ENCODE data around the gene GSAP. TPM values are rescaled to one million over a fixed set of nuclear protein-coding genes. Genes with fewer than 3 reads are reported as not detected.
A peak's percentile ranks its signal among the peaks of the same experiment; 100 is the strongest.
"Not testable (repeated sequence)": the region's sequence is repeated elsewhere in the genome, so short reads cannot be mapped to it uniquely, and the experiment has no call there.

GSAP gene, protein sequence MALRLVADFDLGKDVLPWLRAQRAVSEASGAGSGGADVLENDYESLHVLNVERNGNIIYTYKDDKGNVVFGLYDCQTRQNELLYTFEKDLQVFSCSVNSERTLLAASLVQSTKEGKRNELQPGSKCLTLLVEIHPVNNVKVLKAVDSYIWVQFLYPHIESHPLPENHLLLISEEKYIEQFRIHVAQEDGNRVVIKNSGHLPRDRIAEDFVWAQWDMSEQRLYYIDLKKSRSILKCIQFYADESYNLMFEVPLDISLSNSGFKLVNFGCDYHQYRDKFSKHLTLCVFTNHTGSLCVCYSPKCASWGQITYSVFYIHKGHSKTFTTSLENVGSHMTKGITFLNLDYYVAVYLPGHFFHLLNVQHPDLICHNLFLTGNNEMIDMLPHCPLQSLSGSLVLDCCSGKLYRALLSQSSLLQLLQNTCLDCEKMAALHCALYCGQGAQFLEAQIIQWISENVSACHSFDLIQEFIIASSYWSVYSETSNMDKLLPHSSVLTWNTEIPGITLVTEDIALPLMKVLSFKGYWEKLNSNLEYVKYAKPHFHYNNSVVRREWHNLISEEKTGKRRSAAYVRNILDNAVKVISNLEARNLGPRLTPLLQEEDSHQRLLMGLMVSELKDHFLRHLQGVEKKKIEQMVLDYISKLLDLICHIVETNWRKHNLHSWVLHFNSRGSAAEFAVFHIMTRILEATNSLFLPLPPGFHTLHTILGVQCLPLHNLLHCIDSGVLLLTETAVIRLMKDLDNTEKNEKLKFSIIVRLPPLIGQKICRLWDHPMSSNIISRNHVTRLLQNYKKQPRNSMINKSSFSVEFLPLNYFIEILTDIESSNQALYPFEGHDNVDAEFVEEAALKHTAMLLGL
- 10 to 100 TPM; 15.9 to 18.0 TPM for total RNA-seq

DNA sequence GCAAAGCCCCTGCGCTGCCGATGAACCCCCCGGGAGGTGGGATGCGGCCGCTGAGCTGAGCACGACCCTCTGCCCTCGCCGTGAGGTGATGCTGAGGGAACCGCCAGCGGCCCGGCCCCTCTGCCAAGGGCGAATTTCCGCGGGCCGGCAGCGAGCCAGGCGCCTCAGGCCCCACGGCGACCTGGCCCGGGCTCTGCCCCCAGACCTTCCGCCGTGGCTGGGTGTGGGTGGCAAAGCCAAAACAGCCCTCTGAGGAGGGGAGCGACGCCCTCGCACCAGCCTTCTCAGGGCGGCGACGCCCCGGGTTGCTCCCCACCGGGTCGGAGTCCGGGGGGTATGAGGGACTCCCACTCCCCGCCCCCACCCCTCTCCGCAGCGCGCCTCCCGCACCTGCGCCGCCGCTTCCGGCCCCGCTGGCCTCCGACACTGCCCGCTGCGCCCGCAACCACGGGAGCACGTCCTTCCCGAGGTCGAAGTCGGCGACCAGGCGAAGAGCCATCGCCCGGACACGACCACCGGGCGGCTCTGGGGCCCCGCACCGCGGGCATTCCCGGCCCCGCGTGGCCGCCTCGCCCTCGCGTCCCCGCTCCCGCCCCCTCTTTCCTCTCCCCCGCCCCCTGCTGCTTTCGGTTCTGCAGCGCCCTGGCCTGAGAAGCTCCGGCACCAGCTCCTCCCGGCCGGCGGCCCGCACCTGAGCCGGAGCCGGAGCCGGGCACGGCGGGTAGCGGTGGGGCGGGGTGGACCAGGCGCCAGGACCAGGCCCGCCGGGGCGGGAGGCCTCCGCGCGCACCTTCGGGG is at the start of gene GSAP:
Gene GSAP, minus strand, starts transcription at position 527 of the 798 bp plus-strand sequence. Its CDS starts 28 bp downstream, at position 499.
- DNase-seq (ENCODE audit: low spot score) (peak; percentile 83), ATAC-seq (peak; percentile 83 to 89)
- peaks cover 55 to 60% of the 10 kb centered on the region in 2 donors for H3K4me1 Mint-ChIP-seq (ENCODE audit: low read depth in 2 of 2)
- peak within 1 kb of the TSS; percentile 88 for H3K4me3 Mint-ChIP-seq
- H3K36me3 Mint-ChIP-seq, result no peaks in the 10 kb centered on the region
- no peaks in the 10 kb centered on the region for H3K27me3 Mint-ChIP-seq
- H3K27ac Mint-ChIP-seq, result peak within 1 kb of the TSS; percentile 84 to 93
- no peaks in the 10 kb centered on the region for H3K9me3 Mint-ChIP-seq

DNA sequence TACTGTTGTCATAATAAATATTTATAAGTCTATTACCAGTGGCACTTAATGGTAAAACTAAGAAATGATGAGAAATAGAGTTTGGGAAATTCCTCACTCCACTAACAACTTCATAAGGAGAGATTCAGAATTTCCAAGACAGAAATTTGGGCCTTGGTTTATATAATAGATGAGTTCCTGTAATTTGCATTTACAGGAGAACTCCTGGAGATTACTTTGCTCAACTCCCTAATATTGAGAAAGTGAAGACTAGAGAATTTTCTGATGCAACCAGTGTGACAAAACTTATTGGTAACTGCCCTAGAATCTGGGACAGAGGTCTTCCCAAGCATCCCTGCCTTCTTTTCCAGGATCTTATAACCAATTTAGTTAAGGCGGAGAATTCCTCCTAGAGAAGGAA is 49.1 kb upstream of the GSAP start:
- no peak for ATAC-seq
- Mint-ChIP-seq H3K9me3 (peaks cover 4% of the 10 kb centered on the region), H3K4me1 (ENCODE audit: low read depth in 2 of 2) (peaks cover 2 to 3% of the 10 kb centered on the region in 2 donors), H3K27me3 (no peaks in the 10 kb centered on the region), H3K36me3 (peaks cover 7% of the 10 kb centered on the region), H3K27ac (no peak overlapping the region), H3K4me3 (no peak overlapping the region)
- no peak for DNase-seq (ENCODE audit: low spot score)

DNA sequence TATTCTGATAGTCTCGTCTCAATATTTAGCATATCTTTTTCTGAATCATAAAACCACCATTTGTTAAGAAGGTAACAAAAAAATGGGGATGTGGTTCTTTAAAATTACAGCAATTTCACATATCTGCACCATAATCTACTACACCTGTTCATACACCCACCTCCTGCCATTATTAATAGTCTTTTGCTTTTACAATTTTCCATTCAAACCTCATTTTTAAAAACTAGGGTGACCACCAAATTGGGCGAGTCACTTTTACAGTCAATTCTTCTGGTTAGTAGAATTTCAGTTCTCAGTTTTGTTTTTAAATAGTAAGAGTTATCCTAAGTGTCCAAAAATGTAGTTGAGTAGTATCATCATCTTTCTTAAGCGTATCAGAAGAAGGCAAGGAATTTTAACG is 48.4 kb upstream of the GSAP start:
- ATAC-seq (no peak), DNase-seq (ENCODE audit: low spot score) (no peak)
- Mint-ChIP-seq H3K4me1 (ENCODE audit: low read depth in 2 of 2) (peaks cover 5% of the 10 kb centered on the region in 2 donors), H3K9me3 (peaks cover 4% of the 10 kb centered on the region), H3K27ac (no peak overlapping the region), H3K27me3 (no peaks in the 10 kb centered on the region), H3K36me3 (peaks cover 7% of the 10 kb centered on the region), H3K4me3 (no peak overlapping the region)

DNA sequence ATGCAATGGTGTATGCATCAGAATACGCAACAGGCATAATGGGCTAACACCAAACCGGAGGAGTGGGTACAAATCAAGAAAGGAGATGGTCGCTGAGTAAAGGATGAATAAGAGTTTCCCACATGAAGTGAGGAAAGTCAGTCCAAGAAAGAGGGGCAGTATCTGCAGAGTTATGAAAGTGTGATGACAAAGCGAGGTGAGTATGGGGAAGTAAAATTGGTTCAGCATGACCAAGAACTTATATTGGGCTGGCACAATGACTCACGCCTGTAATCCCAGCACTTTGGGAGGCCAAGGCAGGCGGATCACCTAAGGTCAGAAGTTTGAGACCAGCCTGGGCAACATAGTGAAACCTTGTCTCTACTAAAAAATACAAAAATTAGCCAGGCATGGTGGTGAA is 47.5 kb upstream of the GSAP start:
- not testable (repeated sequence) for H3K4me3 Mint-ChIP-seq; H3K4me1 Mint-ChIP-seq (ENCODE audit: low read depth in 2 of 2); H3K36me3 Mint-ChIP-seq; H3K9me3 Mint-ChIP-seq; H3K27ac Mint-ChIP-seq; DNase-seq (ENCODE audit: low spot score); H3K27me3 Mint-ChIP-seq
- peak in 1 of 2 donors; percentile 24 for ATAC-seq

DNA sequence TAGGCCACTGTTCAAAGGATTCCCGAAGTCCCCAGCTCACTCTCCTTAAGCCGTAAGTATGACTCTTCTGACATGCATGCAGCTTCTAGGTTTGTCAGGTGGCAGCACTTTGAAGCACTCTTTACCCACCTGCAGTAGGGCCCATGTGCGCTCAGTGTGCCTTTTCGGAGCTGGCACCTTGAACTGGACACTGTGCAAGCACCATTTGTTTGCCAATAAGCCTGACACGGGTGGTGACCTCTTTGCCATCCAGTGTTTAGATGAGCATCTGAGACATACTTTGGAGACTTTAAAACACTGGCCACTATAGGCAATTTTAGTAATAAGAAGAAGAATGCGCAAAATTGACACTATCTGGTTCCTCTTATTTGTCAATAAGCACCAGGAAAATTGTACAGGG is 45.7 kb upstream of the GSAP start:
- Mint-ChIP-seq H3K27me3 (no peaks in the 10 kb centered on the region), H3K27ac (no peak overlapping the region), H3K4me1 (ENCODE audit: low read depth in 2 of 2) (peaks cover 5 to 8% of the 10 kb centered on the region in 2 donors), H3K36me3 (no peaks in the 10 kb centered on the region), H3K4me3 (no peak overlapping the region), H3K9me3 (no peaks in the 10 kb centered on the region)
- DNase-seq (ENCODE audit: low spot score) (no peak), ATAC-seq (no peak)

DNA sequence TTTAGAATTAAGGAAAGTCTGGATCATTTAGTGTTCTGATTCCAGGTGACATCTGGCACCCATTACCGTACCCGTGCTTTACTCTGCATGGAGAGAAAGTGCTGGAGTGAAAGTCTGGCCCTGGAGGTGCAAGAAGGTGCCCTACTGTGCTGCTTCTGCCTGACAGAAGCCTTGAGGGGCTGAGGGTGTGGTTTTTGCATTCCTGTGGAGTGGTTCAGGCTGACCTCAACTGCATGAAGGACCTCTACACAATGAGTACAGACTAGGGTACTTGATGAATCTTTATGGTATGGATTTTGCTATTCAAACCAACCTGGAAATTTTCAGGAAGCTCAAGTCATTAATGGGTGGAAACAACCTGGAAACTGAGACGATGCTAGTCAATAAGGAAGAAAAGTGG is 45.1 kb upstream of the GSAP start:
- DNase-seq (ENCODE audit: low spot score), result no peak
- Mint-ChIP-seq H3K27ac (no peak overlapping the region), H3K27me3 (no peaks in the 10 kb centered on the region), H3K4me1 (ENCODE audit: low read depth in 2 of 2) (peaks cover 5 to 8% of the 10 kb centered on the region in 2 donors), H3K36me3 (no peaks in the 10 kb centered on the region), H3K9me3 (no peaks in the 10 kb centered on the region), H3K4me3 (no peak overlapping the region)
- no peak for ATAC-seq

DNA sequence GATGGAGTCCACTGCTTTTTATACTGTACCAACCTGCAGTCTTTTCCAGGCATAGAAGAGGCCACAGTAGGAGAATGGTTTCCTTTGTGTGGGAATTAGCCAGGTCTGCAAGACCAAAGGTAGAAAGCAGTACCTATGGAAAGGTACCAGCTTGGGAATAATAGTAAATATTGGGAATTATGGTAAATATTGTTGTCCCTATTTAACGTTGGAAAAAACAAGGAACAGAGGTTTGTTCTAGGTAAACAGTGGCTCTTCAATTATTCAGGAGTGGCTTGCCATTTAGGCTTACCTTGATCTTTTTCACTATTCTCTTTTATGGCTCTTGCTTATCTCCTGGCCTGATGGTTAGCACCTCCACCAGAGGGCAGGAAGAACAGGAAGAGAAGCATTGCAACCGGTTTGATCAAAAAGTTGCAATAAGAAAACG is 43.9 kb upstream of the GSAP start:
- Mint-ChIP-seq H3K9me3 (no peaks in the 10 kb centered on the region), H3K4me1 (ENCODE audit: low read depth in 2 of 2) (peaks cover 5 to 8% of the 10 kb centered on the region in 2 donors), H3K27ac (no peak overlapping the region), H3K36me3 (no peaks in the 10 kb centered on the region), H3K4me3 (no peak overlapping the region), H3K27me3 (no peaks in the 10 kb centered on the region)
- DNase-seq (ENCODE audit: low spot score), result no peak
- ATAC-seq, result no peak

DNA sequence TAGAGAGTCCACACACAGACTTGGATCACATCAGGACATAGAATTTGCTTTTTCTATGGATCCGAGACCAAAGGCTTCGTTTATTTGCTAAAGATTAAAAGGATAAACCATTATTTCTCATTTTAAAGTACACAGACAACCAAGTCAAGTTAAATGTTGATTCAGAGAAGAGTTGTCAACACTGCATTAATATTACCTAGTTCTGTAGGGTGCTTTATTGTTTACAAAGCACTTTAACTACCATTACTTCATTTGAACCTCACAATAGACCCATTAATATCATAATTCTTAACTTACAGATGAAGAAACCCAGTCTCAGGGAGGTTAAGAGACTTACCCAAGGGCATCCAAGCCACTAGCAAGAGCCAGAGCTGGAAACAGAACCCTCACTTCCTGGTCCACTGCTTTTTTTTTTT is 43.2 kb upstream of the GSAP start:
- H3K9me3 Mint-ChIP-seq, result no peaks in the 10 kb centered on the region
- H3K36me3 Mint-ChIP-seq, result no peaks in the 10 kb centered on the region
- ATAC-seq (no peak), DNase-seq (ENCODE audit: low spot score) (no peak)
- peaks cover 5 to 8% of the 10 kb centered on the region in 2 donors for H3K4me1 Mint-ChIP-seq (ENCODE audit: low read depth in 2 of 2)
- H3K27ac Mint-ChIP-seq, result no peak overlapping the region
- H3K4me3 Mint-ChIP-seq, result no peak overlapping the region
- no peaks in the 10 kb centered on the region for H3K27me3 Mint-ChIP-seq

DNA sequence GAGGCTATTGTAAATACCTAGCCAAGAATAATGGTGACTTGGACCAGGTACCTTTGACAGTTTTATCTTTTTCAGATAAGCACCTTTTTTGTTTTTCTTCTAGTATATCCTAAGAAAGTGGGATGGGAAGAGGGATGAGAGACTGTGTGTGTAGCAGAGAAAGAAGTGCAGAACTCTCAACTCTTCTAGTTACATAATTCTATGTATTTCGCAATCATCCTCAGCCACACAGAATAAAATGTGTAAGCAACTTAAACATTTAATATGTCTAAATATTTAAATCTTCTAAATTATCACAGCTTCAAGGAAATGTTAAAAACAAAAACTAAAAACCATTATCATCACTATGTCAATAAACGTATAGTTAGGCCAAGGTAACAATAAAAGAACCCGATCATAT is 42.6 kb upstream of the GSAP start:
- Mint-ChIP-seq H3K27ac (no peak overlapping the region), H3K9me3 (no peaks in the 10 kb centered on the region), H3K4me3 (no peak overlapping the region), H3K27me3 (no peaks in the 10 kb centered on the region), H3K4me1 (ENCODE audit: low read depth in 2 of 2) (peaks cover 6 to 8% of the 10 kb centered on the region in 2 donors), H3K36me3 (no peaks in the 10 kb centered on the region)
- no peak for ATAC-seq
- DNase-seq (ENCODE audit: low spot score), result no peak

DNA sequence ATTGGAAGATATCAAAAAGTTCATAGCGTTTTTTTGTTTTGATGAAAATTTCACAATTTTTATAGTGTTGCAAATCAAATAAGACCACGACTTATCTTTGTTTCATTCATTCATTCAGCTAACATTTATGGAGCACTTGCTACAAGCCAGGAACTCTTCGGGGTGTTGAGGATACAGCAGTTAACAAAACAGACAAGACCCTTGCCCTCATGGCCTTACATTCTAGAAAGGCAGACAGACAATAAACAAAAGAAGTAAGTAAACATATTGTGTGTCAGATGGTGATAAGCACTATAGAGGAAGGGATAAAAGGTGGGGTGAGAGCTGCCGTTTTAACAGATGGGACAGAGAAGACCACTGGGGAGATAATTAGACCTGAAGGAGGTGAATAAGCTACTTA is 41.6 kb upstream of the GSAP start:
- no peaks in the 10 kb centered on the region for H3K36me3 Mint-ChIP-seq
- no peaks in the 10 kb centered on the region for H3K27me3 Mint-ChIP-seq
- DNase-seq (ENCODE audit: low spot score) (no peak), ATAC-seq (no peak)
- H3K27ac Mint-ChIP-seq, result no peak overlapping the region
- H3K4me1 Mint-ChIP-seq (ENCODE audit: low read depth in 2 of 2), result peaks cover 6 to 13% of the 10 kb centered on the region in 2 donors
- H3K9me3 Mint-ChIP-seq, result no peaks in the 10 kb centered on the region
- no peak overlapping the region for H3K4me3 Mint-ChIP-seq

DNA sequence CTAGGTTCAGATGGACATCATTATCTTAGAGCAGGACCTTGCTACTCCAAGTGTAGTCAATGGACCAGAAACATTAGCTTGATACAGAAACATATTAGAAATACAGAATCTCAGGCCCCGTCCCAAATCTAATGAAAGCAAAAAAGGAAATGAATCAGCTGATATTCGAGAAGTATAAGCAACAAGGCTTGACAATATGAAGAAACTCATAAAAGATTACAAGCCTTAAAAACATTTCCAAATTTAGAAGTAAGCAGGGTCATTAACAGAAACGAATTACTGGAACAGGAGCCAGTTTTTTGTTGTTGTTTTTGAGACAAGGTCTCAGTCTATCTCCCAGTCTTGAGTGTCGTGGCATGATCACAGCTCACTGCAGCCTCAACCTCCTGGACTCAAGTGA is 40.5 kb upstream of the GSAP start:
- H3K9me3 Mint-ChIP-seq, result no peaks in the 10 kb centered on the region
- H3K27me3 Mint-ChIP-seq, result no peaks in the 10 kb centered on the region
- no peak overlapping the region for H3K27ac Mint-ChIP-seq
- ATAC-seq (no peak), DNase-seq (ENCODE audit: low spot score) (no peak)
- no peak overlapping the region for H3K4me3 Mint-ChIP-seq
- H3K36me3 Mint-ChIP-seq, result no peaks in the 10 kb centered on the region
- H3K4me1 Mint-ChIP-seq (ENCODE audit: low read depth in 2 of 2), result peaks cover 6 to 13% of the 10 kb centered on the region in 2 donors

DNA sequence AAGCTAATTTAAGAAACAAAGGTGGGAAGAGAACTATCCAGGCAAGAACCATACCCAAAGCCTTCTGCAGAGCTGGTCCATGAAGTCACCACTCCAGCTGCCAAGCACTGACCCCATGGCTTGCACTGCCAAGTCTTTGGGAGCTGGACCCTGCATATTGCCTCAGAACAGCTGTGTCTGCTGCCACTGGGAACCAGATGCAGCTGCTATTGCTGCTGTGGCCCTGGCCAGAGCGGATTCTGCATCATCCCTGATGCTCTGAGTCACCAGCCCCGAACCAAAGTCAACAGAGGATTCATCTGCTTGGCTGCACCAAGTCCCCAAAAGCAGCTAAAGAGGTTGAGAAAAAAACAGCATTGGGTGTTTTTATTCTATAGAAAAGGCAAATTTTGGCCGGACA is 39.2 kb upstream of the GSAP start:
- Mint-ChIP-seq H3K27me3 (no peaks in the 10 kb centered on the region), H3K9me3 (no peaks in the 10 kb centered on the region), H3K4me3 (no peak overlapping the region), H3K36me3 (no peaks in the 10 kb centered on the region), H3K27ac (no peak overlapping the region), H3K4me1 (ENCODE audit: low read depth in 2 of 2) (peaks cover 6 to 12% of the 10 kb centered on the region in 2 donors)
- DNase-seq (ENCODE audit: low spot score) (no peak), ATAC-seq (no peak)

DNA sequence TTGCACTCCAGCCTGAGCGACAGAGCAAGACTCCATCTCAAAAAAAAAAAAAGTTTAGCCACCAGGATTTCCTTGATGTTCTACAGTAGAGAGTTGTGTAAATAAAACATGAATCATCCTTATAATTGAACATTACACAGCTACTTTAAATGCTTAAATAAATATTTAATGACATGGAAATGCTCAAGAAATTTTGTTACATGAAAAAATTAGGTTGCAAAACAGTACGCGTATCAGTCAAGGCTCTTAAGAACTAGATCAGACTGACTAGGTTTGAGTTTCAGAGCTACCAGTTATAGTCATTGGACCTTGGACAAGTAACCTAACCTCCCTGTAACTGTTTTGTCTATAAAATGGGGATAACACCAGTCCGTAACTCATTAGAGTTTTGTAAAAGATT is 38.7 kb upstream of the GSAP start:
- H3K27ac Mint-ChIP-seq, result no peak overlapping the region
- H3K4me1 Mint-ChIP-seq (ENCODE audit: low read depth in 2 of 2), result peaks cover 3 to 8% of the 10 kb centered on the region in 2 donors
- ATAC-seq (no peak), DNase-seq (ENCODE audit: low spot score) (no peak)
- no peaks in the 10 kb centered on the region for H3K36me3 Mint-ChIP-seq
- H3K27me3 Mint-ChIP-seq, result no peaks in the 10 kb centered on the region
- H3K4me3 Mint-ChIP-seq, result no peak overlapping the region
- H3K9me3 Mint-ChIP-seq, result no peaks in the 10 kb centered on the region

Data from natural killer cell treated with Interleukin-12 subunit alpha and Interleukin-12 subunit beta and Interleukin-15 and Interleukin-18, amount 100 ng/mL, for 72 hours (primary cell).